ENCODE measurements around the gene KRTAP29-1. TPM values are rescaled to one million over a fixed set of nuclear protein-coding genes. Genes with fewer than 3 reads are reported as not detected.
"Not testable (repeated sequence)": the region's sequence is repeated elsewhere in the genome, so short reads cannot be mapped to it uniquely, and the experiment has no call there.

The KRTAP29-1 gene
- total RNA-seq, 1 experiment from 2014 or later: not detected

- Histone ChIP-seq H3K23ac (ENCODE audit: insufficient read length, low read depth, low read length) (no peak overlapping the region), H3K79me2 (ENCODE audit: insufficient read depth, low read length) (no peaks in the 10 kb centered on the region), H2AK5ac (ENCODE audit: insufficient read length, low read length) (no peak overlapping the region), H2BK5ac (ENCODE audit: insufficient read length, low read length) (no peak overlapping the region), H4K8ac (replicated peaks; ENCODE audit: insufficient read length, low read depth, low read length) (no peak overlapping the region), H3K4me2 (ENCODE audit: insufficient read depth, insufficient read length, low read length) (no peak overlapping the region), H3K14ac (ENCODE audit: insufficient read depth, low read length) (no peak overlapping the region), H2BK20ac (ENCODE audit: low read depth, low read length, poor library complexity, severe bottlenecking) (no peak overlapping the region), H3K9me3 (ENCODE audit: control insufficient read depth, low read depth, low read length) (no peaks in the 10 kb centered on the region), H4K91ac (ENCODE audit: insufficient read length, low read depth, low read length) (no peak overlapping the region), H4K20me1 (ENCODE audit: control insufficient read depth, insufficient read depth, insufficient read length) (no peaks in the 10 kb centered on the region), H3K4ac (ENCODE audit: low read depth, low read length) (no peak overlapping the region), H3K9ac (ENCODE audit: extremely low read depth, insufficient read length, low read length) (no peak overlapping the region), H4K5ac (ENCODE audit: insufficient read length, low read depth, low read length) (no peak overlapping the region), H3K27ac (ENCODE audit: insufficient read length, low read depth, low read length) (no peak overlapping the region), H3K27me3 (ENCODE audit: insufficient read depth, low read length) (no peaks in the 10 kb centered on the region), H3K4me1 (ENCODE audit: insufficient read depth, low read length) (peaks cover 1% of the 10 kb centered on the region; the same call in 1 of the 2 replicates), H2AFZ (ENCODE audit: low read length) (no peak overlapping the region), H3K56ac (ENCODE audit: insufficient read length, low read depth, low read length) (no peak overlapping the region), H3K79me1 (ENCODE audit: insufficient read depth, low read depth, low read length, poor library complexity, severe bottlenecking) (no peaks in the 10 kb centered on the region), H3K18ac (ENCODE audit: insufficient read length, low read depth, low read length) (no peak overlapping the region), H2BK12ac (ENCODE audit: insufficient read length, low read depth, low read length) (no peak overlapping the region), H2BK120ac (ENCODE audit: low read depth, low read length, poor library complexity, severe bottlenecking) (no peak overlapping the region), H2BK15ac (ENCODE audit: low read depth, low read length) (no peak overlapping the region), H3T11ph (ENCODE audit: low read length) (no peak overlapping the region), H3K23me2 (ENCODE audit: insufficient read length, low read depth, low read length, poor library complexity, severe bottlenecking) (no peaks in the 10 kb centered on the region)
- TF ChIP-seq, protein P1, sequence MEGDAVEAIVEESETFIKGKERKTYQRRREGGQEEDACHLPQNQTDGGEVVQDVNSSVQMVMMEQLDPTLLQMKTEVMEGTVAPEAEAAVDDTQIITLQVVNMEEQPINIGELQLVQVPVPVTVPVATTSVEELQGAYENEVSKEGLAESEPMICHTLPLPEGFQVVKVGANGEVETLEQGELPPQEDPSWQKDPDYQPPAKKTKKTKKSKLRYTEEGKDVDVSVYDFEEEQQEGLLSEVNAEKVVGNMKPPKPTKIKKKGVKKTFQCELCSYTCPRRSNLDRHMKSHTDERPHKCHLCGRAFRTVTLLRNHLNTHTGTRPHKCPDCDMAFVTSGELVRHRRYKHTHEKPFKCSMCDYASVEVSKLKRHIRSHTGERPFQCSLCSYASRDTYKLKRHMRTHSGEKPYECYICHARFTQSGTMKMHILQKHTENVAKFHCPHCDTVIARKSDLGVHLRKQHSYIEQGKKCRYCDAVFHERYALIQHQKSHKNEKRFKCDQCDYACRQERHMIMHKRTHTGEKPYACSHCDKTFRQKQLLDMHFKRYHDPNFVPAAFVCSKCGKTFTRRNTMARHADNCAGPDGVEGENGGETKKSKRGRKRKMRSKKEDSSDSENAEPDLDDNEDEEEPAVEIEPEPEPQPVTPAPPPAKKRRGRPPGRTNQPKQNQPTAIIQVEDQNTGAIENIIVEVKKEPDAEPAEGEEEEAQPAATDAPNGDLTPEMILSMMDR (conservative IDR thresholded peaks at IDR 0.05): no peak
- no CpG with 5 or more reads among the region's 3 CpGs for WGBS (ENCODE audit: extremely low coverage, insufficient read length, low lambda C conversion rate)
- DNase-seq: no peak
- Mint-ChIP-seq H3K4me1 (peaks cover 0 to 2% of the 10 kb centered on the region in 2 experiments; a peak in 1 of 4 replicates), H3K9me3 (no peaks in the 10 kb centered on the region), H3K36me3 (ENCODE audit: insufficient read depth in 1 of 3, low read depth in 3 of 3) (no peaks in the 10 kb centered on the region), H3K4me3 (no peak overlapping the region), H3K27ac (no peak overlapping the region), H3K27me3 (ENCODE audit: low read depth) (peaks cover 2% of the 10 kb centered on the region; the same call in 1 of the 2 replicates)
These were observed 24.3 kb downstream of the KRTAP29-1 start for GRCh38 chr17:41278176-41278955.

GRCh38 chr17:41275648-41276190, 26.9 kb downstream of the KRTAP29-1 start, which contains the start of gene KRTAP9-7:
Gene KRTAP9-7 (plus strand): TSS chr17:41275698. CDS start chr17:41275698, 0 bp downstream.
- not testable (repeated sequence) for H3K23ac ChIP-seq (ENCODE audit: insufficient read length, low read depth, low read length); H3K14ac ChIP-seq (ENCODE audit: insufficient read depth, low read length); H3K4me2 ChIP-seq (ENCODE audit: insufficient read depth, insufficient read length, low read length); H3K79me2 ChIP-seq (ENCODE audit: insufficient read depth, low read length); H2AFZ ChIP-seq (ENCODE audit: low read length); H3K4me1 Mint-ChIP-seq; H4K5ac ChIP-seq (ENCODE audit: insufficient read length, low read depth, low read length); H3K9me3 Mint-ChIP-seq; H3K27me3 ChIP-seq (ENCODE audit: insufficient read depth, low read length); H2AK5ac ChIP-seq (ENCODE audit: insufficient read length, low read length); H3K56ac ChIP-seq (ENCODE audit: insufficient read length, low read depth, low read length); H4K20me1 ChIP-seq (ENCODE audit: control insufficient read depth, insufficient read depth, insufficient read length); H3K27me3 Mint-ChIP-seq (ENCODE audit: low read depth); H3K36me3 Mint-ChIP-seq (ENCODE audit: insufficient read depth in 1 of 3, low read depth in 3 of 3); H2BK15ac ChIP-seq (ENCODE audit: low read depth, low read length); H3T11ph ChIP-seq (ENCODE audit: low read length); H3K79me1 ChIP-seq (ENCODE audit: insufficient read depth, low read depth, low read length, poor library complexity, severe bottlenecking); H3K23me2 ChIP-seq (ENCODE audit: insufficient read length, low read depth, low read length, poor library complexity, severe bottlenecking); H2BK5ac ChIP-seq (ENCODE audit: insufficient read length, low read length); H3K27ac ChIP-seq (ENCODE audit: insufficient read length, low read depth, low read length); H3K18ac ChIP-seq (ENCODE audit: insufficient read length, low read depth, low read length); H3K4me3 Mint-ChIP-seq; H3K9ac ChIP-seq (ENCODE audit: extremely low read depth, insufficient read length, low read length); H3K4me1 ChIP-seq (ENCODE audit: insufficient read depth, low read length); H2BK120ac ChIP-seq (ENCODE audit: low read depth, low read length, poor library complexity, severe bottlenecking); H2BK20ac ChIP-seq (ENCODE audit: low read depth, low read length, poor library complexity, severe bottlenecking); H2BK12ac ChIP-seq (ENCODE audit: insufficient read length, low read depth, low read length); H3K4ac ChIP-seq (ENCODE audit: low read depth, low read length); H3K27ac Mint-ChIP-seq; H4K91ac ChIP-seq (ENCODE audit: insufficient read length, low read depth, low read length); DNase-seq; H3K9me3 ChIP-seq (ENCODE audit: control insufficient read depth, low read depth, low read length); H4K8ac ChIP-seq (replicated peaks; ENCODE audit: insufficient read length, low read depth, low read length)
- WGBS (ENCODE audit: extremely low coverage, insufficient read length, low lambda C conversion rate): no CpG with 5 or more reads among the region's 3 CpGs
